Omental fat pad (tissue), 4 donors: ENCODE data around the gene CCDC192. TPM values are rescaled to one million over a fixed set of nuclear protein-coding genes. Genes with fewer than 3 reads are reported as not detected.

Experiments
- ATAC-seq: fragments of 150-250 bp; one replicate; pipeline ENCODE4 v1.9.1; 2016; ENCODE audit warnings: mild to moderate bottlenecking, moderate library complexity; ENCODE audit not compliant: low FRiP score
- DNase-seq: peaks from one replicate; pipeline ENCODE4 v3.0.0-alpha.2; 2019; ENCODE audit warnings: low spot score
- total RNA-seq, 4 donors: library from RNA; depleted of rRNA; stranded (reverse); fragments of >200 nt; gene quantifications; one replicate each; pipeline ENCODE4 v1.1.0, GENCODE V29; 2016
- TF ChIP-seq, protein P1 (sequence below), 3 donors: fragments of 450-650 bp; IDR thresholded peaks; one replicate each; pipeline ENCODE4 v1.5.1; 2016 to 2017; ENCODE audit warnings: antibody characterized with exemption in 3 of 3, mild to moderate bottlenecking in 3 of 3, moderate library complexity in 2 of 3

The CCDC192 gene
- total RNA-seq, 4 donors from 2014 or later, result 0.56 TPM; not detected in 3

DNA sequence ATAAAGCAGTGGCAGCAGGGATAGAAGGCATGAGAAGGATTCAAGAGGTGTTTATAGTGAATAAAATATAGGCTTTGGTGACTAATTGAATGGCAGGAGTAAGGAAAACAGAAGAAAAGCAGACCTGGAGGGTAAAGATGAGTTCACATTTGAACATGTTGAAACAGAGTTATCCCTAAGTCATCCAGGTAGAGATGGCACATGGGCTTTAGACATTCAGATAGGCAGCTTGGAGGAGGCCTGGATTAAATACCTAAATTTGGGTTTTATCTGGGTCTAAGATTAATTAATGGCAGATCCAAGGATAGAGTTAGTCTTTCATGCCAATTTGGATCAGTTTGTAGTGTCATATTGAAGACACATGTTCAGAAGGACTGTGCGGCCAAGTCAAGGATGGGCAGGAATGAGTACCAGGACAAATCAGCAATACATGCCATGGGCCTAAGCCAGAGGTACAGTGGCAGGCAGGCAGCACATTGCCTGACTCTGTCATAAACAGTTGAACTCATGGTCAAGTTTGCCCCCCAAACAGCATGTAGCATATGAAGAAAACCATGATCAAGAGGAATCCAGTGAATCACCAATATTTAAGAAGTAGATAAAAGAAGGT, 264.9 kb downstream of the CCDC192 start:
- DNase-seq (no peak), ATAC-seq (no peak)
- TF ChIP-seq, protein P1, sequence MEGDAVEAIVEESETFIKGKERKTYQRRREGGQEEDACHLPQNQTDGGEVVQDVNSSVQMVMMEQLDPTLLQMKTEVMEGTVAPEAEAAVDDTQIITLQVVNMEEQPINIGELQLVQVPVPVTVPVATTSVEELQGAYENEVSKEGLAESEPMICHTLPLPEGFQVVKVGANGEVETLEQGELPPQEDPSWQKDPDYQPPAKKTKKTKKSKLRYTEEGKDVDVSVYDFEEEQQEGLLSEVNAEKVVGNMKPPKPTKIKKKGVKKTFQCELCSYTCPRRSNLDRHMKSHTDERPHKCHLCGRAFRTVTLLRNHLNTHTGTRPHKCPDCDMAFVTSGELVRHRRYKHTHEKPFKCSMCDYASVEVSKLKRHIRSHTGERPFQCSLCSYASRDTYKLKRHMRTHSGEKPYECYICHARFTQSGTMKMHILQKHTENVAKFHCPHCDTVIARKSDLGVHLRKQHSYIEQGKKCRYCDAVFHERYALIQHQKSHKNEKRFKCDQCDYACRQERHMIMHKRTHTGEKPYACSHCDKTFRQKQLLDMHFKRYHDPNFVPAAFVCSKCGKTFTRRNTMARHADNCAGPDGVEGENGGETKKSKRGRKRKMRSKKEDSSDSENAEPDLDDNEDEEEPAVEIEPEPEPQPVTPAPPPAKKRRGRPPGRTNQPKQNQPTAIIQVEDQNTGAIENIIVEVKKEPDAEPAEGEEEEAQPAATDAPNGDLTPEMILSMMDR (IDR thresholded peaks at IDR 0.05), result no peak

DNA sequence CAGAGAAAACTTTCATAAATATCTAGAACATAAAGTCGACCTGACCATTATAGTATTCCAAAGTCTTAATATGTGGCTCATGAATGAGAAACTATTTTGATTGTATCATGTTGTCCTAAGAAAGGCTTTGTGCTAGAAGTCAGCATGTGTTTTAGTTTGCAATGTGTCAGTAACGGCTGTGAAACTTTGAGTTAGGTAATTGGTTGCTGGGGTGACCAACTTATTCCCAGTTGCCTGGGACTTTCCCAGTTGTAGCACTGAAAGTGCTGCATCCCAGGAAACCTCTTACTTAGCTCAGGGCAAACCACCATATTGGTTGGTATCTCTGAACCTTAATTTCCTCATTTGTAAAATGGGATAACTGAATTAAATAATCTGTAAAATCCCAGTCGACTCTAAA, 265.8 kb downstream of the CCDC192 start:
- no peak for DNase-seq
- TF ChIP-seq, protein P1 (IDR thresholded peaks at IDR 0.05), result no peak
- ATAC-seq, result no peak

DNA sequence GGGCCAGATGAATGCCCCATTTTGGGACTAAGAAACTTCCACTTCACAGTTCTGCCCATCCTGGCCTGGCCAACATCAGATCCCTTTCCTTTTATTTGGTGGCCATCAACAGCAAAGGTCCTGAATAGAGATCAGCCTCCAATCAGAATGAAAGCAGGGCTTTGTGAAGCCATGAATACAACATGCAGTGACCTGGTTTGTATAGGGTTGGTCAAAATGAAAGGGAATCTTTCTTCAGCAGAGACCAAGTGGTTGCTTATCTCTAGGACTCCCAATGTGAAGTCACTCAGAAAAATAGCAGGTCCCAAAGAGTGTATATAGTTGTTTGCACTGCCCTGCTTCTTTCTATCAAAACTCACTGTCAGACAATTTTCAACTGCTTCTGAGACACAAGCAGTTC, 266.5 kb downstream of the CCDC192 start:
- no peak for ATAC-seq
- TF ChIP-seq, protein P1 (IDR thresholded peaks at IDR 0.05), result no peak
- no peak for DNase-seq

DNA sequence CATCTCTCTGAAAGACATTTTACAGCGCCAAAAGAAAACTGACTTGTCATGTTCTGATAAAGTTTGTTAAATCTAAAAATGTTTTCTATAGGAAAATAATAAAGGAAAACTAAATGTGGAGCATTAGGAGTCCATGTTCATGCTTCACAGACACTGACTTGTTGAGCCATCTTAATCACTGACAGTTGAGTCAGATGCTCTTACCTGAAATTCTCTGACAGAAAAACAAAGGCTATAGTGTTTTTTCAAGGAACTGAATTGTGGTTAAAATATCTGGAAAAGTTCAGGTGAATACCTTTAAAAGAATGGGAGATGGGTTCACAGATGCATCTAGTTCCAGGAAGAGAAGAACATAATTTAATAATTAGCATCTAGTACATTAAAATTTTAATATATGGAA, 266.9 kb downstream of the CCDC192 start:
- DNase-seq, result no peak
- no peak for ATAC-seq
- TF ChIP-seq, protein P1 (IDR thresholded peaks at IDR 0.05), result no peak

DNA sequence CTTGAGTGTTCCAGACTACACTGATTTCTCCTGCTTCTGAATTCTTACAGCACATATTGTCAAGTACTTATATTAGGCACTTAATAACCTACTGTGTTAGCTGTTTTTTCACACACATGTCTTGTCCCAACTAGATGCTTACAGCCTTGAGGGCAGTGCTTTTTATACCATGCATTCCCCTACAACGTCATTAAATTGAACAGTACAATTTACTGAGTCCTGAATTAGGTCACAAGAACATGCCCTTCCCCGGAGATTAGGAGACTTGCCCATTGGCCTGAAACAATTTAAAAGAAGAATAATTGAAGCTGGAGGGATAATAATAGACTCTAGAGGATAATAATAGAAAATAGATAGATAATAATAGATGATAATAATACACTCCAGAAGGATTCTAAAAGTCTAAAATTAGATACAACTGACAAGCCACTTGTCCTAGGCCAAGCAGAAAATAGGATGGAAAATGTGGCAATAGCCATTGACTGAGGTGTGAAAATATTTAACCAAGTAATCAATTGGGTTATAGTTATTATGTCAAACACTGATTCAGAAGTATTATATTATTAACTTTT, 267.7 kb downstream of the CCDC192 start:
- DNase-seq (no peak), ATAC-seq (no peak)
- TF ChIP-seq, protein P1 (IDR thresholded peaks at IDR 0.05), result no peak

DNA sequence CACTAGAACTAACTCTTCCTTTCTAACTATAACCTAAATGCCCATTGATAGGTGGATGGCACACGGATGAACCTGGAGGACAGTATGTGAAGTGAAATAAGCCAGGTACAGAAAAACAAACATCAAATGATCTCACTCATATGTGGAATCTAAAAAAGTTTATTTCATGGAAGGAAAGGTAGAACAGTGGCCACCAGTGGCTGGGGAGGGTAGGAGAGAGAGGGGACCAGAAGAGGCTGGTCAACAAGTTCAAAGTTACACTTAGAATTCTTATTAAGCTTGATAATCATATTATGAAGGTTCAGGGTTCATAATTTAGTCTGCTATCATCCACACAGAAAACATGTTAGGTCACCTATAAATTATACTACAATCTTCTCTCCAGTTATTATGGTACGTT, 272.8 kb downstream of the CCDC192 start:
- DNase-seq (no peak), ATAC-seq (no peak)
- TF ChIP-seq, protein P1 (IDR thresholded peaks at IDR 0.05), result no peak

DNA sequence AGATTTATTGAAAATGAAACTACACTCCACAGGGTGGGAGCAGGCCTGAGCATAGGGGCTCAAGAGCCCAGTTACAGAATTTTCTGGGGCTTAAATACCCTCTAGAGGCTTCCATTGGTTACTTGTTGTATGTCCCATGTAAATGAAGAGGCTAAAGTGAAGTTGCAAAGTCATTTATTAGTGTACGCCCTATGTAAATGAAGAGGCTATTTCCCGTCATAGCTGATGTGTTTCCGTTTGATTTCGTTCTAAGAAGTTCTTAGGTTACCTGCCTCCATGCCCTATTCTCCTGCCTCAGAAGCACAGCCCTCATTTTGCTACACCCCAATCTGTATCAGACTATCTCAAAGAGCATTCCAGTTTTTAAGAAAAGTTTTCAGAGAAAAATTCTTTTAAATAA, 273.3 kb downstream of the CCDC192 start:
- TF ChIP-seq, protein P1 (IDR thresholded peaks at IDR 0.05), result no peak
- ATAC-seq, result no peak
- no peak for DNase-seq
